ENCODE data around the gene MEF2A.

MEF2A gene

DNA sequence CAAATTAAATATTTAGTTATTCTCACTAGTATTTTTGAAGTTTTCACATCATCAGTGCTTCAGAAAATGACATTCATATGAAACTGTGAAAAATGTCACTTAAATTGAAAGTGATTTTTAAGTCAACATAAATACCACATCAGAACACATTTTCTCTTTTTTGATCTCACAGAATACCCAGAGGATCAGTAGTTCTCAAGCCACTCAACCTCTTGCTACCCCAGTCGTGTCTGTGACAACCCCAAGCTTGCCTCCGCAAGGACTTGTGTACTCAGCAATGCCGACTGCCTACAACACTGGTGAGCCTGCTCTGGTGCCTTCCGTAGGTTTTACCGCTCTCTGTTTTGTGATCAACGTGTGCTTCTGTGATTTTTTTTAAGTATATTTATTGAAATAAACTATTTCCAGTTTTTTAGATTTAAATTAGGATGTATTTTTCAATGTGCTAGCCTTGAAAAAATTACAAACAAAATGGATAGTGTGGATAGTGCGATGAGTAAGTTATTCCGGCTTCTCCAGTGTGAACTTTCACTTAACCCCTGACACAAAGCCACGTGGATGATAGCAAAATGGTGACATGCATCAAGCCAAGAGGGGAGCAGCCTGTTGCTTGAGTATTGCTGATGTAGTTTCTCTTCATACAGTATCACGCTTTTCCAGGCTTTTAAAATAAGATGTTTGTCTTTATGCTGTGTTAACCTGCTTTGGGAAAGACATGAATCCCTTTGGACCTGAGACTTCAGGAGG lies 140.9 kb downstream of the MEF2A start:
- no peak for DNase-seq

DNA sequence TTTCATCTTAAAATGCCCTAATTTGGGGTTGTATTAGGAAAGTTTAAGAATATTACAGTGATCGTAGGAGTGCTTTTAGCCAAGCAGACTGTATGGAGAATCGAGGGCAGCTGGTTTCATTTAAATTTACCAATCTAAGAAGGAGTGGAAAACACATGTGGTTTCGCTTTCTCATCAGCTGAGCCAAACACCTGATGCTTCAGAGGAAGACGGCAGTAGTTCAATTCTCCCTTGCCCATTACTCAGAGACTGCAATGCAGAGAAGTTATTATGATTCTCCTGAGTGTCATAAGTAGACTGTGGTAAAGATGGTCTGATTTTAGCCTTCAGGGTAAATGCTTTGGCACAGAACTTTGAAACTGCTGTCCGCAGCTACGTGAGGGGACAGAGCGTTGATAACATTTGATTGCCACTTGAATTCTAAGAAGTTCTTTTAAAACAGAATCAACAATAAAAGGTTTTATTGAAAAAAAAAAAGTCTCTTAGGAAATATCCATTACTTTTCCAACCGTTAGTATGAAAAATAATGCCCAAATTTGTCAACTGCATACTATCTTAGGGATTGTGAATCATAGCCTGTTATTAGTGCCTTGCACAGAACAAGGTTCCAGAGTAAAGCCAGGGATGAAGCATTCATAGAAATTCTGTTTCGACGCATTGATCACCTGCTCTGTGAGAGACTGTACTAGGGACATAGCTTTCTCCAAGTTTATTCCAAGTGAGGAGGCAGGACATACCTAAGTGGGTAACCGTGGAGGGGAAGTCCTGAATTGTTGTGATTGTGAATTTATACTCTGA lies 141.9 kb downstream of the MEF2A start:
- DNase-seq, result no peak

DNA sequence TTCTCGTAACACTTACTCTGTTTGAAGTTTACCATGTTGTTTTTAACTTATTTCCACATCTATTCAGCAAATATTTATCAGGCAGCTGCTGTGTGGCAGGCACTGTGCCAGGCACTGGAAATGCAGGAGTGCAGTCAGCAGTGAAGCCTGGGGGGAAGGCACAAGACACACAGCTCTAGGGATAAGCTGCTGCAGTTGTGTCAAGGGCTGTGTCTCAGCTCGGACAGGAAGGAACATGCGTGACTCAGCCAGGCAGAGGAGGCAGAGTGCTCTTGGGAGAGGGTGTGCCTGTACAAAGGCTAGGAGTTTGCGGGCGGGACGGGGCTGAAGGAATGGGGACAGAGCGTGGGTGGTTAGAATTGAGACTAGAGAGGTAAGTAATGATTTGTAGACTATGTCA lies 142.8 kb downstream of the MEF2A start:
- DNase-seq, result no peak

DNA sequence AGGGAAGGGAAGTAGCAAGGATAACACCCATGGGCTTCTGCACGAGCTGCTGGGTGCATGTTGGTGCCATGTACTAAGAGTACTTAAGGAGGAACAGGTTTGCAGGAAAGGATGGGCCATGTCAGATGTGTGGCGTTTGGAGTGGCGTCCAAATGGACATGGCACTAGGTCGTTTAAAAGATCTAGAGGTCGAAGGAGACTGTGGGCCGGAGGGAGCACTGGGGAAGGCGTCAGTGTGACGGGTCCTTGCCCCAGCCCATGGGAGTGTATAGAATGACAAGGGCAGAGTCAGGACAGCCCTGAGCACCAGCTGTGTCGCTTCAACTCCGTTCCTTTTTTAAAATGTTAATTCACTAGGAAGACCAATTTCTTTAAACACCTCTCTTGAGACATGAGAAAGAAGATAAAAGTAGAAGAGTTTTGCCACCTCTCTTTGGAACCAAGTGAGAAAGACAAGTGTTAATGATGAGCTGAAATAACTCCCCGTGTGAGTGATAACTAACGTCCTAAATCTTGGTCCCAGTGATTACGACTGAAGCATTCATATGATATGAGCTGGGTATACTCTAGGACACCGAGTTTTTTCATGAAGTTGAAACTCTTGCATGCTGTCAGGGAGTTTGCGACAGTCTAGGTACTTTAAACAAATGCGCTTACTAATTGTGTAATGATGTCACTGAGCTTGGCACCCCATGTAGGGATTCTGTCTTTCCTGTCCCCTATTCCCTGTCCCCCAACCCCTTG lies 143.6 kb downstream of the MEF2A start:
- DNase-seq, result no peak

DNA sequence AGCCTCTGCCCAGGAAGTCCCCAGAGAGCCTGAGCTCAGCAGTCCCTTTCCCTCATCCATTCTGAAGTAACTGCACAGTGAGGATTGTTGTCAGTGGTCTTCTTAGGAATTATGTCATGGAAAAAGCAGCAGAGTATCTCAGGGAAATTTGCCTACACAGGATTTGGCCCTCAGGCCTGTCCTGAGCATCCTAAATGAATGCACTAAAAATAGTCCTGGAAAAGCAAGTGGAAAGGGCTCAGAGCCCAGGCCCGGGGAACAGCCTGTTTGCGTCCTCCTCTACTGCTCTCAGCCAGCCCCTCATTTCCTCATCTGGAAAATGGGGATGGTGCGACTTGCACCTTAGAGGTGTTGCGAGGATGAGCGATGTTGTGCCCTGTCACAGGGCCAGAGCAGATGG lies 145.8 kb downstream of the MEF2A start:
- no peak for DNase-seq

DNA sequence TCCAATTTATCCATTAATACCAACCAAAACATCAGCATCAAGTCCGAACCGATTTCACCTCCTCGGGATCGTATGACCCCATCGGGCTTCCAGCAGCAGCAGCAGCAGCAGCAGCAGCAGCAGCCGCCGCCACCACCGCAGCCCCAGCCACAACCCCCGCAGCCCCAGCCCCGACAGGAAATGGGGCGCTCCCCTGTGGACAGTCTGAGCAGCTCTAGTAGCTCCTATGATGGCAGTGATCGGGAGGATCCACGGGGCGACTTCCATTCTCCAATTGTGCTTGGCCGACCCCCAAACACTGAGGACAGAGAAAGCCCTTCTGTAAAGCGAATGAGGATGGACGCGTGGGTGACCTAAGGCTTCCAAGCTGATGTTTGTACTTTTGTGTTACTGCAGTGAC lies 146.6 kb downstream of the MEF2A start:
- no peak for DNase-seq

DNA sequence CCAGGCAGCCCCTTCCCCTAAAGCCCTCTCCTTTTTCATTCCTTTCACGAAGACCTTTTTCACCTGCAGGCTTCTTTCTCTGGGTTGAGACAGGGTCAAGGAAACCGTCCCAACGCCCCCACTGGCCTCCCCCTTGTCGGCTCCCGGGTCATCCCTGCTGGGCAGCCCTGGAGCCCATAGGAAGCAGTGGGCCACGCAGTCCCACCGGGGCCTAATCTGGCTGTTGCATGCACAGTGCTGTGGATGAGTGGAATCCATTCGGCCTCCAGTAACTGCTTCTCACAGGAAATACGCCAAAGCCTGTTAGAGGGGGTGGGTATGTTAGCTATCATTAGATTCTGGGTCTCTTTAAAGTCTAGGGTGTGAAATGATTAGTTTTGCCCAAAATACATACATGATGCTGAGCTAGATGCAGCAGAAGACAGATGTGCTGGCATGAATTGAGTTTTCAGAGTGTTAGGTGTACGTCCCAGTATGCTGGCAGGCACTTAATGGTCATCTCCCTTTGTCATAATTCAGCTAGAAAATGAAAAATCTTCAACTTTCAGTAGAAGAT lies 150.8 kb downstream of the MEF2A start:
- DNase-seq, result no peak

DNA sequence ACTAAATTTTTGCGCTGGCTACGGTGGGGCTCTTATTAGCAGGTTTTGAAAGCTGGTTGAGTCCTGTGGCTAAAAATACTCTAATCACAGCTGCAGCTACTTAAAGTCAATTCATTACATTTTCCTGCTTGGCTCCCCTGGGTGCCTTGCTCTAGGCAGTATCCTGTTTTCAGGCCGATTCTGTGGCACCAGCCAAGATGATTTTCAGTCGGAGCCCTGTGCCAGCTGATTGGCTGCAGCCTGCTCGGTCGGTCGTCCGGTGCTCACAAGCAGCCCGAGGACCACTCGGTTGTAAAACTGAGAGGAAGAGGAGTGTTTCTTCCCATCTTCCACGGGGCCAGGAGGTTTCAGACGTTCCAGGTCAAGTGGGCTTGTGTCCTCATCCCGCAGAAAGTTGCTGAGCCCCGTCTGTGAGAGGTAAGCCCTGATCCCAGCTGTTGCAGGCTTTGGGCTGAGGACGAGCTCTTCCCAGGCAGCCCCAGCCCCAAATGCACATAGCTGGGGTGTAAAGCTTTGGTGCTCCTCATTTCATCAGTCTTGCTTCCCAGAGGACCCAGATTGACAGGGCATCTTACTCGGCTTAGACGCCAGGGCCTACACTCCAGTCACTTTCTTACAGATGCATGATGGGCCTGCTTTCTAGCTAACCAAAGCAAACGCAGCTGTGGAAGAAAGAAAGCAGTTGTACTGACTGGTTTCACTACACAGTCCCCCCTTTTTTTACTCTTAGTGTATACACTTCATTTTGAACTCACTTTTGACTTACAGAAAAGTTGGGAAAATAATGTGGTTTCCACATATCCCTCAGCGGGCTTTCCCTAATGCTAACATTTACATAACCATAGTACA lies 151.6 kb downstream of the MEF2A start:
- no peak for DNase-seq

DNA sequence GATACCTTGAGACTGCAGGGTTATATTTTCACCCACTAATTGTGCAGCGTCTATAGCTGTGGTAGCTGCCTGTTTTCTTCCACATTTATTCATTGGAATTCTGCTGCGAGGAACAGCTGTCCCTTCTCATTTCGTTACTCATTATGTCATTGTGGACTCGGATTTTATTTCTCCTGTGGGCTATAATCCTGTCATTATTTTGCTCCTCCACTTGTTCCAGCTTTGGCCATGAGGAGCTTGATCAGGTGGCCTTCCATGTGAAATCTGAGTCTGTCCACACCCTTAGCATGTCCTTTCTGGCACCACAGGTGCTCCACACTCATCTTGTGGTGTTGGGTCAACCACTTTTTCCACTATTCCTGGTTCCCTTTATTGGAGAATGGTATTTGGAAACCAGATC lies 152.6 kb downstream of the MEF2A start:
- DNase-seq, result no peak

DNA sequence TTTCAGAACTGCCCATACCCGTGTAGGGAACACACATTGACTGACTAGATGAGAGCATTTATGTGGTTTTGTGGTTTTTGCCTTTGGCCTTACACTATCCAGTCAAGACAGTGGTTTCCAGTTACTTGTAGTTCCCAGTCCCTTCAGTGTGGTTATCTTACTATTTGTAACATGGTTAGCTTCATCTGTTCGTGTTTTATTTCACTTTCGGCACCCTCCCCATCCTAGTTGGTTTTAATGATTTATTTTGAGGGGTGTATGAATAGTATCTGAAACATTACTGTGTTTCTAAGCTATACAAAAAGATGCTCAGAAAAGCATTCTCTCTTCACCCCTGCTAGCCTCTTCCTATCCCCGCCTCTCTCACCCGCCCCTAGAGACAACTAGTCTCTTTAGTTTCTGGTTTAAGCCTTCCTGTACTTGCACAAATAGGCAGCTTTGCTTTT lies 153.3 kb downstream of the MEF2A start:
- DNase-seq, result no peak

DNA sequence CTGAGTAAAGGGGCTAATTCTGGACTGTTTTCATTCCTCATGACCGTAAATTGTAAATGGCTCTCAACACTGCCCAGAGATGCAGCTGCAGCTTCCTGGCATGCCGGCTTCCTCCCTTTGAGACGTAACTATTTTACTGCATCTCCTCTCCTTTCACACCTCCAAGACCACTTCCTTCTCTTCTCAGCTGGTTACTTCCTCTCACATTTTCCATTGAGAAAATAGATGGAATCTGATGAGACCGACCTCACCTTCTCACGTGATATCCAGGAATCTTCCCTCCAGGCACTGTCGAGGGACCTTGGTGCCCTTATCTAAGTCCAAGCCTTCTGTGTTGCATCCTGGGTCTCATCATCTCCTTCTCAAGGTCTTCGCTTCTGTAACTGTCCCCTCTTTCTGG lies 154.7 kb downstream of the MEF2A start:
- no peak for DNase-seq

DNA sequence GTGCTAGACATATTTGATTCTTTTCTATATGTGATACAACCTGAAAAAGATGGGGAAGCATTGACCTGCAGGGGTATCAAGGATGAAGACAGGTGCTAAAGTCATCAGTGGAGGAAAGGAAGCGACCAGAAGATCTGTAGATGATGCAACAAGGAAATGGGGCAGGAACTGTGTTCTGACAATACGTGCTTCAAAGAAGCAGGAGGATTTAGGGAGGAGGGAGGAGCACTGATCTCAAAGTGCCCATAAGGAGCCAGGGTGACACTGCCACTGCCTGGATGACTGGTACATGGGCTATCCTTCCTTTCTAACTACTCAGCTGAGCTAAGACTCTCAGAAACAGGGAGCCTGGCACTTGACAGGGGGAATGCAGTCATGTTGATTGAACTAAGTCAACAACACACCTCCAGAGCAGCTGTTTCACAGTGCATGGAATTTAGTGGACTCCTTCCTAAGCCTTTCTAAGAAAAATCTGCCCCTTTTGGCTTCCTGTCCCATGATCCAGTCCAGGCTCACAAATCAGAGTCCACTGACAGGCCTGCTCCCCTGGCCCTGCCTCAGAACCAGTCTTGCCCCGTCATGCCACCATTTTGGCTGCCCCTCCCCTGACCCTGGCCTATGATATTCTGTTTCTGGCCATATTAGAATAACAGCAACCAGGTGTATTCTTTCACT lies 155.5 kb downstream of the MEF2A start:
- DNase-seq, result no peak

DNA sequence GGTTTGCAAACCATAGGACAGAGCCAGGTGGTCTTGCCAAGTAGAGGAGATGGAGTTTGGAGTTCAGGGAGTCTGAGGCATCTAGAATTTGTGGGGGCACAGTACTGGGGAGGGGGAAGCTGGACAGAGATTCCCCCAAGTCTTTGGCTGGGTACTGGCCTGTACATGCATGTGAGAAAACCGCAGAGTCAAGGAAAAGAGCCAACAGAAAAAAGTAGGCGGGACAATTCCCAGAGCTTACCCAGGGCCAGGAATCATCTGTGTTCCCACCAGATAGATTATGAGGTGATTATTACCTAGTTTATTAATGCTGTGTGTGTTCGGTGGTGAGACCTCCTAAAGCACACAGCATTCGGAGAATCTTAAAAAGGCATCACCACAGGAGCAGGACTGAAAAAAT lies 156.1 kb downstream of the MEF2A start:
- DNase-seq, result no peak

DNA sequence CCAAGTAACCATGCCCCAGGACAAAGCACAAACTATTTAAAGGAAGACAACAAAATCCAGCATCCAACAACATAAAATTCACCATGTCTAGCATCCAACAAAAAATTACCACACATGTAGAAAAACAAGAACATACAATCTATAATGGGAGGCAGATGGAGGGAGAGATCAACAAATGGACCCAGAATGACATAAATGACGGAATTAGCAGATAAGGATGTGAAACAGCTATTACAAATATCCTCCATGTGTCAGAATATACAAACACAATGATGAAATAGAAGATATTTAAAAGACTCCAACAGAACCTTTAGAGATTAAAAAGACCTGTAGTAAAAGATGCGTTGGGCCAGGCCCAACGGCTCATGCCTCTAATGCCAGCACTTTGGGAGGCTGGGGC lies 156.6 kb downstream of the MEF2A start:
- DNase-seq, result no peak

DNA sequence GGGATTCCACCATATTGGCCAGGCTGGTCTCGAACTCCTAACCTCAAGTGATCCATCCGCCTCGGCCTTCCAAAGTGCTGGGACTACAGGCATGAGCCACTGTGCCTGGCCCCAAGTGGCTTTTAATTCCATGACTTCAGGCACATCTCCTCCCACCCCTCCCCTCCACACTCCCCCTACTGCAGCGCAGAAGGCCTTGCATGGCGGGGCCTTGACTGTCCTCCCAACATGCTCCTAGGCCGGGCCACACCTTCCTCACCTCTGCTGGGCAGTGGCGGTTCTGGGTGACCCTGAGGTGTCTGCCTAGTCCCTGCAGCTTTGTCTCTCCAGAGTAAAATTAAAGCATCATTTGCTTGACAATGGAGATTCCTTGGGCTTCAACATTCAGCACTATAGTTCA lies 160.5 kb downstream of the MEF2A start:
- no peak for DNase-seq

DNA sequence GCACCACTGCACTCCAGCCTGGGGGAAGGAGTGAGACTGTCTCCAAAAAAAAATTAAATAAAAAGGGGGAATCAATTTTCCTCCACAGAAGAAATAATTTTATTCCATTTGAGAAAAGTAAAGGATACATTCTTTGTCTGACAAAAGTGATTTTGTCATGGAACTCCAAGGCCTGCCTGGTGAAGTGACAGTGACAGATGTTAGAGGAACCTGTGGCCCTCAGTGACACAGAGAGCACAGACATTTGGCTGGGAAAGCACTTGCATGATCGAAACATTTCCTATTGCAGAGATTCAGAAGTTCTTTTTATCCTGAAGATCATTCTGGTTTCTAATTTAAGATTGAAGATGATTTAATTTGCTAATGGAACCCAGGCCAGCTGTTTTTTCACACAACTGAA lies 161.5 kb downstream of the MEF2A start:
- no peak for DNase-seq

DNA sequence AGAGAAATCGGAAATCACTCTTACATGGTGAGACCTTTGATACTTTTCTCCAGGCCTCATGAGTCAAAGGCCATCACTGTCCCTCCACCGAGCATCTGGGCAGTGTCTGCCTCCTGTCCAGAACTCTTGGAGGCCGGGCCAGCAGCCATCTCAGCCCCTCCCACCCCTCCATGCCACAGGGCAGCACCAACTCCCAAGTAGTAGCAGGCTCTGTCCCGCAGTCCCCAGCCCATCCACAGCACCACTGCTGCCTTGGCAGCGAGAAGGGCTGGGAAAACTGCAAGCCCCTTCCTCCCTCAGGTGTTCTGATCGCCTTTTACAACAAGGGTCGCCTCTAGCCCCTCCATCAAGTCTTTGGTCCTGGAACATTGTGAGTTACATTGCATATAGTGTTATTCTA lies 161.9 kb downstream of the MEF2A start:
- no peak for DNase-seq

DNA sequence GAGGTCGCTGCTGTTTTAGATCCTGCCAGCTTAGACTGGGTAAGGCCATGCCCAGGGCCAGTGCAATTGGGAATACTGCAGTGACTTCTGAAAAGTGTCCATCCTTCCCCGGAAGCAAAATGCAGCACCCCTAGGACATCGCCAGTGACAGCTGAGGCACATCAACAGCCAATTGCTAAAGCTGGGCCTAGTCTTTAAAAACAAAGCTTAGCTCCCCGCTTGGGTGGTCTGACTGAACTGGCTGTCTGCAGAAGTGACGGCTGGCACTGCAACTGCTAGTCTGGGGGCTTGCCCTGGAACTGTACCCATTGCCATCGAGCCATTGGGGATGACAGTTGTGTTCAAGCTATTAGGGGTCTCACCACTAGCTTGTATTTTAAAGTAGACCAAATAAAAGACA lies 163.1 kb downstream of the MEF2A start:
- no peak for DNase-seq

DNA sequence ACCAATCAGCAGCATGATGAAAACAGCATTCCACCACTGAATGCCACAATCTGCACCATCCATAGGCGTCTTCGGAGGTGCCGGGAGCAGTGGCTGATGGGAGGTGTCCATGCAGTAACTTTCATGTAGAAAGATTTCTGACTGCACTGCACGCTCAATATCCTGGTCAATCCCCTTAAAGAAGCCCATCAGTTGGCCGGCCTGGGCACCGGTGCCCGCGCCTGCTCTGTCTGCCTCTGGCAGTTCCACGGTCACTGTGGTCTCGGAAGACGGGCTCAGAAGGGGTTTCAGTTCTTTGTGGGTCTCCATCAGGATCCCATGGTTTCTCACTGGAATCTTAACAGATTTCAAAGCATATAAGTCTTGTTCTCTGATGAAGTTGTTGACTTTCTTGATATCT lies 163.5 kb downstream of the MEF2A start:
- no peak for DNase-seq

DNA sequence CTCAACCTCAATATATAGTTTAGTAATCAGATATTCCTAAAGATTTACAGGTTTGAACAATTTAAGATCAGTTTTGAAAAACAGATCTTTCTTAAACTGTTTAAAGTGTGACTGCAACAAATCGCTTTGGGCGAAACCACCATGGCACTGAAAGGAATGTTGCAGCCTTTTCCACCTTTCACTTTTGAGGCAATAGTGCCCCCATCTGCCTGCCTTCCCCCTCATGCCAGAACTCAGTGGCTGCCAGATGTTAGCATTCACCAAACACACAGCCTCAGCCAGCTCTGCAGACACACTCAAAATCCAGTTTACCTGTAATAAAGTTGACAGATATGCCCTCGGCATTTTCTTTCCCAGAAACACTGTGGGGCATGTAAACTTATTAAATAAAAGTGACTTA lies 164.1 kb downstream of the MEF2A start:
- no peak for DNase-seq

DNA sequence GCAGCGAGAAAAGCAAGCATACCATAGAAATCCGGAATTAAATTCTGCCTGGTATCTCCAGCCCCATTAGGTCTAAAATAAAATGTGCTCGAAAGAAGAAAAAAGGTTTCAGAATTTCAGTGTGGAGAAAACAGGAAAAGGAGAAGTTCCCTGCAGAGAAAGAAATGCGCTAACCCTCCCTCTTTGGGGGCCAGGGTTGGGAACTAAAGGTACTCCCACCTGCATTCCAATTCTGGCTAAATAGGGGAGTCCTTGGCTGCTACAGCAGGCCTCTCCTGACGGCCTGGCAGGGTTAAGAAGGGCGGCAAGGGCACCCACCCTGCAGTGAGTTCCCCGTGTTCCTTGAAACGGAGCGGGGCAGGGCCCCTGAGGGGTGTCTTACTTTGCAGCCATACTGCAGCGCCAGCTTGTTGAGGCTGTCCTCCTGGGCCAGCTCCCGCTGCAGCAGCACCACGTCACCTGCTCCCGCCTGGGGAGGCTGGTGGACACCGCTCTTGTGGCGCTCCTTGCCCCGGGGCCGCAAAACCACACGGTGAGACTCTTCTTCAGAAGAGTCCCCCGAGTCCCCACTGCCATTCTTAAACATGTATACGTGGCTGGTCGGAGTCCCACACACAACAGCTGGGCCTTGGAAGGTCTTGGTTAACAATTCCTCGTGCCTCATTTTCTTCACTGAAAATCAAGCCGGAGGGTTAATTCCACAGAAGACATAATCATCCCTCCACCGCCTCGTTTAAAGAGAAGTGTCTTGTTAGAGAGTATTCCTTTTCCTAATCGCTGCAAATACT lies 165.7 kb downstream of the MEF2A start:
- no peak for DNase-seq
